ENCODE results near the gene HSD17B8. TPM values are rescaled to one million over a fixed set of nuclear protein-coding genes. Genes with fewer than 3 reads are reported as not detected.

HSD17B8 gene
- total and polyA plus RNA-seq, 8 donors = 8.0 to 29.9 (median 21.5) TPM; not detected in 1

DNA sequence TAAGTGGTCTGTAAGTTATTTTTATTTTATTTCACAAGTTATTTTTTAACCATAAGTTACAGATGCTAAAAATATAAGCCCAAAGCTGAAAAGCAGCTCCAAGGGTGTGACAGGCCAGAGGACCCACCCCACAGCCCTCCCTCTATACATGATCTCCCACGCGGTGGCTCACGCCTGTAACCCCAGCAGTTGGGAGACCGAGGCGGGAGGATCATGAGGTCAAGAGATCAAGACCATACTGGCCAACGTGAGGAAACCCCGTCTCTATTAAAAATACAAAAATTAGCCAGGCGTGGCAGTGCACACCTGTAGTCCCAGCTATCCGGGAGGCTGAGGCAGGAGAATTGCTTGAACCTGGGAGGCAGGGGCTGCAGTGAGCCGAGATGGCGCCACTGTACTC lies 44.4 kb upstream of the HSD17B8 start:
- Histone ChIP-seq H3K4me3 (no peak overlapping the region), H3K4me1 (peaks cover 14 to 21% (median 17%) of the 10 kb centered on the region in 4 donors), H3K27me3 (peaks cover 0 to 6% (median 0%) of the 10 kb centered on the region in 3 donors), H3K27ac (peak overlapping the region in 1 of 5 donors; percentile 75), H3K36me3 (no peaks in the 10 kb centered on the region), H3K9me3 (no peaks in the 10 kb centered on the region)
- TF ChIP-seq EP300 (IDR thresholded peaks at IDR 0.05) (no peak), POLR2AphosphoS5 (IDR thresholded peaks at IDR 0.05) (no peak), POLR2A (IDR thresholded peaks at IDR 0.05) (no peak)
- TF ChIP-seq, protein P1, sequence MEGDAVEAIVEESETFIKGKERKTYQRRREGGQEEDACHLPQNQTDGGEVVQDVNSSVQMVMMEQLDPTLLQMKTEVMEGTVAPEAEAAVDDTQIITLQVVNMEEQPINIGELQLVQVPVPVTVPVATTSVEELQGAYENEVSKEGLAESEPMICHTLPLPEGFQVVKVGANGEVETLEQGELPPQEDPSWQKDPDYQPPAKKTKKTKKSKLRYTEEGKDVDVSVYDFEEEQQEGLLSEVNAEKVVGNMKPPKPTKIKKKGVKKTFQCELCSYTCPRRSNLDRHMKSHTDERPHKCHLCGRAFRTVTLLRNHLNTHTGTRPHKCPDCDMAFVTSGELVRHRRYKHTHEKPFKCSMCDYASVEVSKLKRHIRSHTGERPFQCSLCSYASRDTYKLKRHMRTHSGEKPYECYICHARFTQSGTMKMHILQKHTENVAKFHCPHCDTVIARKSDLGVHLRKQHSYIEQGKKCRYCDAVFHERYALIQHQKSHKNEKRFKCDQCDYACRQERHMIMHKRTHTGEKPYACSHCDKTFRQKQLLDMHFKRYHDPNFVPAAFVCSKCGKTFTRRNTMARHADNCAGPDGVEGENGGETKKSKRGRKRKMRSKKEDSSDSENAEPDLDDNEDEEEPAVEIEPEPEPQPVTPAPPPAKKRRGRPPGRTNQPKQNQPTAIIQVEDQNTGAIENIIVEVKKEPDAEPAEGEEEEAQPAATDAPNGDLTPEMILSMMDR (IDR thresholded peaks at IDR 0.05) = no peak
- DNase-seq = no peak
- intact Hi-C loops (cut with DNase I; ENCODE audit: low total_unique reads) = loop anchor here (5.0 kb wide), 1 partner anchor 87 kb away; no protein-coding TSS in a partner anchor
- WGBS, 5 donors = 87 to 93% (median 89%) methylated on average over 11 of the region's 11 CpGs

DNA sequence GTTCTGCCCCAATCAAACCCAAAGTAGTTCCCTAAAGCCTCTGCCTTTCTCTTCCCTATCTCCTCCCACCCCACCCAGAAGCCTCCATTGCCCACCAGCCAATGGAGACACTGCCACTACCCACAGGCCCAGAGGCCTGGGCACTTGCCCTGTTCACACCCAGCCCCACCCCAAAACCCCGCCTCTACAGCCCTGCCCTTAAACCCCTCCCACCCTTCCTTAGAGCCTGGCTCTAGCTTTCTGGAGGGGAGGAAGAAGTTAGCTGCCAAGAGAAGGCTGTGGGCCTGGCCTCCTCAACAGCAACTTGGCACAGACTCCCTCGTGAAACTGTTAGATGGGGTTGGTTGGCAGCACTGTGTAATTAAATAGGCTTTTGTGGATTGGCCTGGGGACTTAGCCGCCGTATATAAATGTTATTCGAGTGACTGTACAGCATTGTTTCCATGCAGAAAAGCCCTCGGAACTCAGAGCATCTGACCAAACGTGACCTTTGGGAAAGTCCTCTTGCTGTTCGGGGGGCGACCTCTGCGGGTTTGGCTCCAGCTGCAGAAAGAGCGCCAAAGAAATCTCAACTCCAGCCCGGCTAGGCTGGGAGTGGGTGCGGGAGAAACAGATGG lies 43.6 kb upstream of the HSD17B8 start:
- 23 to 31% (median 25%) methylated on average over 13 of the region's 13 CpGs for WGBS, 5 donors
- Histone ChIP-seq H3K4me1 (peaks cover 14 to 21% (median 17%) of the 10 kb centered on the region in 4 donors), H3K27ac (peak overlapping the region; percentile 37 to 75 (median 52)), H3K27me3 (peaks cover 0 to 6% (median 0%) of the 10 kb centered on the region in 3 donors), H3K9me3 (no peaks in the 10 kb centered on the region), H3K4me3 (peak overlapping the region in 3 of 4 donors; percentile 51 to 57 (median 56)), H3K36me3 (no peaks in the 10 kb centered on the region)
- intact Hi-C loops (cut with DNase I; ENCODE audit: low total_unique reads) = loop anchor here (5.0 kb wide), 1 partner anchor 86 kb away; no protein-coding TSS in a partner anchor
- peak in 2 of 3 donors; percentile 2 to 13 for TF ChIP-seq POLR2AphosphoS5 (IDR thresholded peaks at IDR 0.05)
- TF ChIP-seq POLR2A (IDR thresholded peaks at IDR 0.05) = no peak
- TF ChIP-seq EP300 (IDR thresholded peaks at IDR 0.05) = no peak
- TF ChIP-seq, protein P1 (IDR thresholded peaks at IDR 0.05) = no peak
- DNase-seq = peak; percentile 62 to 75

DNA sequence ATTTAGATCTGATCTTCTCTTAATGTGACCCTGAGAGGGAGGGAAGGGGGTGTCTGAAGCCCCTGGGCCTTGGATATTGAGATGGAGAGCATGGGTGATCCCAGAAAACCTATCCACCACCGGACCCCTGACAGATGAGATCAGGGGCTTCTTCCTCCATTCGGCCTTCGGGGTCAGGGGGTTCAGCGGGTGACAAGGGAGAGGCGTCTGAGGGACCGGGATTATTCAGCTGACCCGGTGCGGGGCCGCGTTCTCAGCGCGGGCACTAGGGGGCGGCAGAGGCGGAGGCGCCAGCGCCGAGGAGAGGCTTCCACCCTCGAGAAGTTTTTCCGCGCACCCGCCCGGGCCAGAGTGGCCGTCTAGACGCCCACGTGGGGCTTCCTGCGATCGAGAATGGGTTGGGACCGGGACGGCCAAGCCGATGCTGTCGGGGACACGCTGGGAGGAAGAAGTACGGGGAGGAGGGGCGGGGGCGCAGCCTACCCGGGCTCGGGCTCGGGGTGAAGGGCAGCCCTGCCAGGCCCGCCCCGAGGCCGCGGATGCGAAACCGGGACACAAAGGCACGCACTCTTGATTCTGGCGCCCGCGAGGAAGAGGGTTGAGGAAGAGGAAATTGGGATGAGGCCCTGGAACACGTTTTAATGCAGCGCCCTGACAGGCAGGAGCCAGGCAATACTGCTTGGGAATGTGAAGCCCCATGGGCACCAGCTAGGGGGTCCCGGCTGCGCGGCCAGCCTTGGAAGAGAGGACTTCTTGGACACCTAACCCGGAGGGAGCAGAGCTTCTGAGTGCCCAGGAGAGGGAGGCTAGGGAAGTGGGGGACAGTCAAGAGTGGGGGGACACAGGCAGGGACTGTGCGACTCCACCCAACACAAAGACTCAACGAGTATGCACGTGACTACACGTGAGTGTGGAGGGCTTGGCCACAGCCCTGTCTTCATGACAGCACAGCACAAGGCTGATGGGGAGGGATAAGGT lies 42.8 kb upstream of the HSD17B8 start:
- peak; percentile 81 to 88 for DNase-seq
- intact Hi-C loops (cut with DNase I; ENCODE audit: low total_unique reads) = loop anchor here (5.0 kb wide), 1 partner anchor 86 kb away; no protein-coding TSS in a partner anchor
- peaks cover 14 to 21% (median 17%) of the 10 kb centered on the region in 4 donors for H3K4me1 ChIP-seq
- H3K9me3 ChIP-seq = no peaks in the 10 kb centered on the region
- peak overlapping the region; percentile 37 to 75 (median 52) for H3K27ac ChIP-seq
- H3K36me3 ChIP-seq = no peaks in the 10 kb centered on the region
- TF ChIP-seq, protein P1 (IDR thresholded peaks at IDR 0.05) = peak in 5 of 7 experiments; percentile 81 to 97 (median 93)
- TF ChIP-seq POLR2A (IDR thresholded peaks at IDR 0.05) (no peak), POLR2AphosphoS5 (IDR thresholded peaks at IDR 0.05) (peak in 2 of 3 donors; percentile 7 to 36), EP300 (IDR thresholded peaks at IDR 0.05) (no peak)
- H3K4me3 ChIP-seq = peak overlapping the region; percentile 45 to 57 (median 54)
- 6 to 8% (median 7%) methylated on average over 54 to 58 of the region's 58 CpGs for WGBS, 5 donors
- peaks cover 0 to 6% (median 0%) of the 10 kb centered on the region in 3 donors for H3K27me3 ChIP-seq

DNA sequence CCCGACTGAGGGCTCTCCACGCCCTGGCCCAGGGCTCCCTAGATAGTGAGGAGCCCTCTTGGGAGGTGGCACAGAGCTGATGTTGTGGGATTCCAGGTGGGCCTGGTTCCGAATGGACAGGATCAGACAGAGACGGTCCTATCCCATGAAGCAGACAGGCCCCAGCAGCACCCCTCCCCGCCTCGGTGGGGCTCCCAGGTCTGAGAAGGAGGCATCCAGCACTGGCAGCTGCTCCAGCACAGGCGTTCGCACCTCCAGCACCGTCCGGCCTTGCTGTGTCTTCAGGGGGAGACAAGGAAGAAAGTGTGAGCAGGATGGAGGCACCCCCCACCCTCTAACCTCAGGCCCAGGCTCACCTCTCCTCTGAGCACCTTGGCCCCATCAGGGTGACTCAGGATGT lies 40.9 kb upstream of the HSD17B8 start:
- intact Hi-C loops (cut with DNase I; ENCODE audit: low total_unique reads) = loop anchor here (5.0 kb wide), 1 partner anchor 84 kb away; no protein-coding TSS in a partner anchor
- TF ChIP-seq POLR2A (IDR thresholded peaks at IDR 0.05) = no peak
- TF ChIP-seq EP300 (IDR thresholded peaks at IDR 0.05) = no peak
- no peak for TF ChIP-seq POLR2AphosphoS5 (IDR thresholded peaks at IDR 0.05)
- Histone ChIP-seq H3K27me3 (peaks cover 0 to 6% (median 0%) of the 10 kb centered on the region in 3 donors), H3K4me1 (peaks cover 14 to 21% (median 17%) of the 10 kb centered on the region in 4 donors), H3K4me3 (no peak overlapping the region), H3K36me3 (no peaks in the 10 kb centered on the region), H3K9me3 (no peaks in the 10 kb centered on the region), H3K27ac (no peak overlapping the region)
- DNase-seq = no peak
- WGBS, 5 donors = 78 to 92% (median 81%) methylated on average over 9 to 10 of the region's 10 CpGs
